H9 (cell line): ENCODE results near the gene UBE2N. TPM values are rescaled to one million over a fixed set of nuclear protein-coding genes. Genes with fewer than 3 reads are reported as not detected.

Experiments used
- DNase-seq: peaks from one replicate; pipeline ENCODE4 v3.0.0-alpha.2; 2017
- H2AFZ ChIP-seq: one replicate; pipeline ENCODE4 v1.6.1; 2013; ENCODE audit warnings: mild to moderate bottlenecking, low read length, control low read depth, moderate library complexity
- H2AK5ac ChIP-seq: 2 replicates; pipeline ENCODE4 v1.6.1; 2013; ENCODE audit warnings: low read length, control low read depth, mixed read lengths; ENCODE audit not compliant: insufficient read length
- H2BK120ac ChIP-seq: one replicate; pipeline ENCODE4 v1.6.1; 2013; ENCODE audit warnings: low read depth, mild to moderate bottlenecking, low read length, control low read depth, inconsistent platforms; ENCODE audit not compliant: poor library complexity, severe bottlenecking
- H2BK12ac ChIP-seq: 2 replicates; pipeline ENCODE4 v1.6.1; 2013; ENCODE audit warnings: low read length, control low read depth, mixed read lengths, low read depth; ENCODE audit not compliant: insufficient read length
- H2BK15ac ChIP-seq: 2 replicates; pipeline ENCODE4 v1.6.1; 2013; ENCODE audit warnings: low read depth, low read length, control low read depth
- H2BK20ac ChIP-seq: one replicate; pipeline ENCODE4 v1.6.1; 2013; ENCODE audit warnings: low read depth, mild to moderate bottlenecking, low read length, control low read depth, inconsistent platforms; ENCODE audit not compliant: poor library complexity, severe bottlenecking
- H2BK5ac ChIP-seq: 2 replicates; pipeline ENCODE4 v1.6.1; 2013; ENCODE audit warnings: low read length, control low read depth, mixed read lengths; ENCODE audit not compliant: insufficient read length
- H3K14ac ChIP-seq: 2 replicates; pipeline ENCODE4 v1.6.1; 2013; ENCODE audit warnings: low read length, control low read depth; ENCODE audit not compliant: insufficient read depth
- H3K18ac ChIP-seq: 2 replicates; pipeline ENCODE4 v1.6.1; 2013; ENCODE audit warnings: low read depth, mild to moderate bottlenecking, mixed read lengths, low read length, control low read depth; ENCODE audit not compliant: insufficient read length
- H3K23ac ChIP-seq: 2 replicates; pipeline ENCODE4 v1.6.1; 2013; ENCODE audit warnings: low read length, control low read depth, mixed read lengths, low read depth; ENCODE audit not compliant: insufficient read length
- H3K23me2 ChIP-seq: 2 replicates; pipeline ENCODE4 v1.6.1; 2013; ENCODE audit warnings: low read depth, mild to moderate bottlenecking, mixed read lengths, low read length, control low read depth; ENCODE audit not compliant: insufficient read length, poor library complexity, severe bottlenecking
- H3K27ac ChIP-seq: 2 replicates; pipeline ENCODE4 v1.5.1; 2013; ENCODE audit warnings: low read length, control low read depth, mixed read lengths, low read depth; ENCODE audit not compliant: insufficient read length
- H3K27me3 ChIP-seq: 2 replicates; pipeline ENCODE4 v1.6.1; 2013; ENCODE audit warnings: low read length, control low read depth, inconsistent platforms; ENCODE audit not compliant: insufficient read depth
- H3K4ac ChIP-seq: 2 replicates; pipeline ENCODE4 v1.6.1; 2013; ENCODE audit warnings: low read depth, mild to moderate bottlenecking, control low read depth, inconsistent platforms, low read length, moderate library complexity
- H3K4me1 ChIP-seq: 2 replicates; pipeline ENCODE4 v1.6.1; 2013; ENCODE audit warnings: low read length, control low read depth, inconsistent platforms; ENCODE audit not compliant: insufficient read depth
- H3K4me2 ChIP-seq: 2 replicates; pipeline ENCODE4 v1.6.1; 2013; ENCODE audit warnings: low read length, control low read depth, mixed read lengths; ENCODE audit not compliant: insufficient read length, insufficient read depth
- H3K56ac ChIP-seq: 2 replicates; pipeline ENCODE4 v1.6.1; 2013; ENCODE audit warnings: low read depth, mild to moderate bottlenecking, mixed read lengths, low read length, control low read depth; ENCODE audit not compliant: insufficient read length
- H3K79me1 ChIP-seq: 2 replicates; pipeline ENCODE4 v1.6.1; 2013; ENCODE audit warnings: low read depth, mild to moderate bottlenecking, moderate library complexity, low read length, control low read depth, inconsistent platforms; ENCODE audit not compliant: insufficient read depth, poor library complexity, severe bottlenecking
- H3K79me2 ChIP-seq: 2 replicates; pipeline ENCODE4 v1.6.1; 2013; ENCODE audit warnings: low read length, control low read depth, inconsistent platforms; ENCODE audit not compliant: insufficient read depth
- H3K9ac ChIP-seq: 2 replicates; pipeline ENCODE4 v1.6.1; 2013; ENCODE audit warnings: low read length, control low read depth, mixed read lengths; ENCODE audit not compliant: insufficient read length; ENCODE audit errors: extremely low read depth
- H3K9me3 ChIP-seq: one replicate; pipeline ENCODE4 v1.6.1; 2013; ENCODE audit warnings: low read depth, low read length, inconsistent platforms; ENCODE audit not compliant: control insufficient read depth
- H3T11ph ChIP-seq: one replicate; pipeline ENCODE4 v1.6.1; 2013; ENCODE audit warnings: mild to moderate bottlenecking, low read length, control low read depth, inconsistent platforms
- H4K20me1 ChIP-seq: one replicate; pipeline ENCODE4 v1.6.1; 2013; ENCODE audit not compliant: control insufficient read depth, insufficient read length, insufficient read depth
- H4K5ac ChIP-seq: 2 replicates; pipeline ENCODE4 v1.6.1; 2013; ENCODE audit warnings: low read depth, mild to moderate bottlenecking, mixed read lengths, low read length, control low read depth; ENCODE audit not compliant: insufficient read length
- H4K8ac ChIP-seq: replicated peaks from 2 replicates; pipeline ENCODE4 v1.6.1; 2013; ENCODE audit warnings: low read length, control low read depth, mixed read lengths, low read depth; ENCODE audit not compliant: insufficient read length
- H4K91ac ChIP-seq: 2 replicates; pipeline ENCODE4 v1.6.1; 2013; ENCODE audit warnings: low read depth, mild to moderate bottlenecking, moderate library complexity, mixed read lengths, low read length, control low read depth; ENCODE audit not compliant: insufficient read length
- H3K27ac Mint-ChIP-seq, 3 experiments: 2 replicates in 2 of 3; 3 replicates in 1 of 3; pipeline ENCODE4 v1.8.0; 2020 to 2021; ENCODE audit warnings: mixed read lengths in 3 of 3, mild to moderate bottlenecking in 1 of 3, moderate library complexity in 1 of 3
- H3K27me3 Mint-ChIP-seq: 2 replicates; pipeline ENCODE4 v1.8.0; 2021; ENCODE audit warnings: low read depth, mild to moderate bottlenecking, moderate library complexity, mixed read lengths
- H3K36me3 Mint-ChIP-seq, 3 experiments: 2 replicates in 2 of 3; 3 replicates in 1 of 3; pipeline ENCODE4 v1.8.0; 2020 to 2021; ENCODE audit warnings: low read depth in 3 of 3, mixed read lengths in 3 of 3; ENCODE audit not compliant: insufficient read depth in 1 of 3
- H3K4me1 Mint-ChIP-seq, 2 experiments: 2 replicates each; pipeline ENCODE4 v1.8.0; 2020; ENCODE audit warnings: mixed read lengths in 2 of 2
- H3K4me3 Mint-ChIP-seq, 2 experiments: 2 replicates in 1 of 2; 3 replicates in 1 of 2; pipeline ENCODE4 v1.8.0; 2020 to 2021; ENCODE audit warnings: mild to moderate bottlenecking in 2 of 2, mixed read lengths in 2 of 2, moderate library complexity in 1 of 2
- H3K9me3 Mint-ChIP-seq, 2 experiments: 2 replicates in 1 of 2; 3 replicates in 1 of 2; pipeline ENCODE4 v1.8.0; 2020; ENCODE audit warnings: mild to moderate bottlenecking in 2 of 2, mixed read lengths in 2 of 2, moderate library complexity in 1 of 2
- CTCF ChIP-seq: fragments of 200-600 bp; sonication (generic); conservative IDR thresholded peaks from 3 replicates; pipeline ENCODE4 v1.8.0; 2021; ENCODE audit warnings: antibody characterized with exemption, mild to moderate bottlenecking
- WGBS: extraction: QIAGEN DNeasy Blood & Tissue Kit; methylation state at CpG from one replicate; pipeline ENCODE4 v1.1.7; 2013; ENCODE audit warnings: missing lambda C conversion rate, low lambda C conversion rate, mixed read lengths; ENCODE audit not compliant: insufficient read length; ENCODE audit errors: extremely low coverage; 5-methylcytosine and 5-hydroxymethylcytosine counted together
- total RNA-seq: library from RNA; stranded (reverse); gene quantifications from 2 replicates; pipeline ENCODE4 v1.2.1, GENCODE V29; 2021

Gene UBE2N
- total RNA-seq, 1 experiment from 2014 or later, result 192 TPM

- no CpG with 5 or more reads among the region's 2 CpGs for WGBS
Observed at GRCh38 chr12:93456077-93456476, 14.3 kb upstream of the UBE2N start.

More at GRCh38 chr12:93456077-93456476, 14.3 kb upstream of the UBE2N start:
- no peak for DNase-seq
- Histone ChIP-seq H3K18ac (no peak overlapping the region), H3K23me2 (no peaks in the 10 kb centered on the region), H3K4ac (no peak overlapping the region), H3K27me3 (no peaks in the 10 kb centered on the region), H2BK20ac (no peak overlapping the region), H2BK12ac (no peak overlapping the region), H2AFZ (no peak overlapping the region), H3T11ph (no peak overlapping the region), H2BK120ac (no peak overlapping the region), H4K5ac (no peak overlapping the region), H3K23ac (no peak overlapping the region), H3K14ac (no peak overlapping the region), H3K79me2 (no peaks in the 10 kb centered on the region), H4K20me1 (no peaks in the 10 kb centered on the region), H2BK15ac (no peak overlapping the region), H3K79me1 (no peaks in the 10 kb centered on the region), H2AK5ac (no peak overlapping the region), H3K9ac (no peak overlapping the region), H4K91ac (no peak overlapping the region), H3K4me2 (no peak overlapping the region), H2BK5ac (no peak overlapping the region), H3K4me1 (no peaks in the 10 kb centered on the region), H3K9me3 (no peaks in the 10 kb centered on the region), H3K27ac (no peak overlapping the region), H4K8ac (no peak overlapping the region), H3K56ac (no peak overlapping the region)
- Mint-ChIP-seq H3K4me1 (peaks cover 0 to 3% of the 10 kb centered on the region in 2 experiments; a peak in 1 of 4 replicates), H3K27ac (no peak overlapping the region), H3K36me3 (no peaks in the 10 kb centered on the region; a peak in 1 of 7 replicates), H3K9me3 (no peaks in the 10 kb centered on the region), H3K4me3 (no peak overlapping the region), H3K27me3 (peaks cover 1% of the 10 kb centered on the region)
- TF ChIP-seq CTCF, result no peak
